ENCODE data around the gene PBRM1. TPM values are rescaled to one million over a fixed set of nuclear protein-coding genes. Genes with fewer than 3 reads are reported as not detected.

The PBRM1 gene
- total RNA-seq, 1 donor from 2014 or later = 88.6 TPM

GRCh38 chr3:52520141-52520667 is 165.5 kb downstream of the PBRM1 start:
- peaks cover 2% of the 10 kb centered on the region for H3K4me1 Mint-ChIP-seq (ENCODE audit: unreplicated experiment)
- no peak overlapping the region for H3K27ac Mint-ChIP-seq
- TF ChIP-seq CTCF (conservative IDR thresholded peaks at IDR 0.05) = no peak
- no peak overlapping the region for H3K4me3 Mint-ChIP-seq
- H3K9me3 Mint-ChIP-seq = no peaks in the 10 kb centered on the region
- DNase-seq (ENCODE audit: extremely low spot score, unreplicated experiment) = no peak
- H3K27me3 Mint-ChIP-seq = peaks cover 2% of the 10 kb centered on the region
- peaks cover 7% of the 10 kb centered on the region for H3K36me3 Mint-ChIP-seq

- H3K9me3 Mint-ChIP-seq = no peaks in the 10 kb centered on the region
- H3K36me3 Mint-ChIP-seq = peaks cover 7% of the 10 kb centered on the region
- no peak overlapping the region for H3K4me3 Mint-ChIP-seq
- peaks cover 3% of the 10 kb centered on the region for H3K27me3 Mint-ChIP-seq
- DNase-seq (ENCODE audit: extremely low spot score, unreplicated experiment) = no peak
- peaks cover 5% of the 10 kb centered on the region for H3K4me1 Mint-ChIP-seq (ENCODE audit: unreplicated experiment)
- no peak for TF ChIP-seq CTCF (conservative IDR thresholded peaks at IDR 0.05)
- no peak overlapping the region for H3K27ac Mint-ChIP-seq
Observed at GRCh38 chr3:52519445-52520140, 166.1 kb downstream of the PBRM1 start.

GRCh38 chr3:52518723-52519444 is 166.8 kb downstream of the PBRM1 start:
- Mint-ChIP-seq H3K27ac (no peak overlapping the region), H3K36me3 (peaks cover under 1% of the 10 kb centered on the region), H3K4me3 (no peak overlapping the region), H3K4me1 (ENCODE audit: unreplicated experiment) (peaks cover 5% of the 10 kb centered on the region), H3K27me3 (peaks cover 3% of the 10 kb centered on the region), H3K9me3 (no peaks in the 10 kb centered on the region)
- DNase-seq (ENCODE audit: extremely low spot score, unreplicated experiment) = no peak
- no peak for TF ChIP-seq CTCF (conservative IDR thresholded peaks at IDR 0.05)

- H3K27ac Mint-ChIP-seq = no peak overlapping the region
- H3K9me3 Mint-ChIP-seq = no peaks in the 10 kb centered on the region
- no peak overlapping the region for H3K4me3 Mint-ChIP-seq
- no peak for DNase-seq (ENCODE audit: extremely low spot score, unreplicated experiment)
- peaks cover 5% of the 10 kb centered on the region for H3K4me1 Mint-ChIP-seq (ENCODE audit: unreplicated experiment)
- no peaks in the 10 kb centered on the region for H3K36me3 Mint-ChIP-seq
- H3K27me3 Mint-ChIP-seq = peaks cover 3% of the 10 kb centered on the region
- no peak for TF ChIP-seq CTCF (conservative IDR thresholded peaks at IDR 0.05)
Observed at GRCh38 chr3:52517796-52518722, 167.7 kb downstream of the PBRM1 start.

GRCh38 chr3:52516509-52517195 is 169.1 kb downstream of the PBRM1 start:
- TF ChIP-seq CTCF (conservative IDR thresholded peaks at IDR 0.05) = no peak
- DNase-seq (ENCODE audit: extremely low spot score, unreplicated experiment) = no peak
- H3K4me1 Mint-ChIP-seq (ENCODE audit: unreplicated experiment) = peaks cover 5% of the 10 kb centered on the region
- H3K27ac Mint-ChIP-seq = no peak overlapping the region
- H3K4me3 Mint-ChIP-seq = no peak overlapping the region
- peaks cover 3% of the 10 kb centered on the region for H3K27me3 Mint-ChIP-seq
- no peaks in the 10 kb centered on the region for H3K9me3 Mint-ChIP-seq
- H3K36me3 Mint-ChIP-seq = no peaks in the 10 kb centered on the region
